GM19438 (cell line): ENCODE data around the gene ASAP2.
"Not testable (repeated sequence)": the region's sequence is repeated elsewhere in the genome, so short reads cannot be mapped to it uniquely, and the experiment has no call there.

Experiments
- ATAC-seq: cut with Tn5 transposase; IDR thresholded peaks from one replicate; pipeline ENCODE4 v1.9.1; 2021; ENCODE audit warnings: low read depth; ENCODE audit not compliant: unreplicated experiment

ASAP2 gene

DNA sequence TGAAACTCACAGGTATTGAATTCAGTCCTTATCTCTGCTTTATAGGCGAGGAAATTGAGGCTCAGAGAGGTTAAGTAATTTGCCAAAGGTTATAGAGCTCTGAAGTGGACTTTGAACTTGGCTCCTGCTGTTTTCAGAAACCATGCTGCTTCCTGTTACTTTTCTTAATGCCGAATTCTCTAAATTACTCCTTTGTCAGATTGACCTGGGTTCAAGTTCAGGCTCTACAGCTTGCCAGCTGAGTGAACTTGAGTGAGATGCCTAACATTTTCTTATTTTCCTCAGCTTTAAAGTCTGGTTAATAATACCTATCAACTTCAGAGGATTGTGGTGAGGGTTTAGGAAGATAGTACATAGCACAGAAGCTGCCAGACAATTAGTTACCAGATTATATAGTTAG is 3.4 kb downstream of the ASAP2 start:
- no peak for ATAC-seq

DNA sequence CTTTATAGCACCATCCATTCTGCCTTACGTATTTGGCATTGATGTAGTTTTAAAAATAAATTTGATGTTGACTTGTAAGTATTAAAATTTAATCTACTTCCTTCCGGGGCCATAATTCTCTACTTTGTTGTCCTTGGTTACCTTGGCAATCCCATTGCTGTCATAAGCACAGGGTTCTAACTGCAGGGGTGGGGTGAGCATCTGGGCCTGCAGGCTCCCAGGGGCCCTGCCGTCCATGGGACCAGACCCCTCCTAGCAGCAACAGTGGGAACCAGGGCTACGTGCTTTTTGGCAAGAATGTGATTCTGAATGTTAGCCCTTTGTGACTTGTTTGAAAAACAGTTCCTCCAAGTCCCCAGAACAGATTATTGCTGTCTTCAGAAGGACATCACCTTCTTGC is 4.9 kb downstream of the ASAP2 start:
- ATAC-seq = no peak

DNA sequence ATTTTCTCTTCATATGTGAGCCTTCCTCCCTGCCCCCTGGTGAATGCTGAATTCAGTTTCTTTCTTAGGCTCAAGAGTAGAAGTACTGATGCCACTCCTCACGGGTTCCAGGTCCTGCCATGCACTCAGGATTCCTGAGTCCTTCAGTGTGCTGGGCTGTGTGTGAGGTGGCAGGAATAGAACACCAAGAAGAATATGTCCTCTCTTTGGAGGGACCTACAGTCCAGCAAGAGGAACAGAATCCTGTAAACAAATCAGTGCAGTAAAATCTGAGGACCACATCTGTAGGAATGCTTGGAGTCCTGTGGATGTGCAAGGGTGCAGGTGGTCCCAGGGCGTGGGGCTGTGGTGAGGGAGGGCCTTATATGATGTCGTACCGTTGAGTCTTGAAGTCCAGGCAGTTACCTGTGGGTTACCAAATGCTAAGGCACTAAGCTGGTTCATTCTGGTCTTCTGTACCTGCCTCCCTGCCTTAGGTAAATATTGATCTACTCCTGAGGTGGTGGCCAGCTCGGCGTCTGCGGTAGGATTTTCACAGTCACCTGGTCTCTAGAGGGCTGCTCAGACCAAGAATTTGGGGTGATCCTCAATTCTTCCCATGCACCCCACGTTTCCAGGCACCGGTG is 5.5 kb downstream of the ASAP2 start:
- ATAC-seq = no peak

DNA sequence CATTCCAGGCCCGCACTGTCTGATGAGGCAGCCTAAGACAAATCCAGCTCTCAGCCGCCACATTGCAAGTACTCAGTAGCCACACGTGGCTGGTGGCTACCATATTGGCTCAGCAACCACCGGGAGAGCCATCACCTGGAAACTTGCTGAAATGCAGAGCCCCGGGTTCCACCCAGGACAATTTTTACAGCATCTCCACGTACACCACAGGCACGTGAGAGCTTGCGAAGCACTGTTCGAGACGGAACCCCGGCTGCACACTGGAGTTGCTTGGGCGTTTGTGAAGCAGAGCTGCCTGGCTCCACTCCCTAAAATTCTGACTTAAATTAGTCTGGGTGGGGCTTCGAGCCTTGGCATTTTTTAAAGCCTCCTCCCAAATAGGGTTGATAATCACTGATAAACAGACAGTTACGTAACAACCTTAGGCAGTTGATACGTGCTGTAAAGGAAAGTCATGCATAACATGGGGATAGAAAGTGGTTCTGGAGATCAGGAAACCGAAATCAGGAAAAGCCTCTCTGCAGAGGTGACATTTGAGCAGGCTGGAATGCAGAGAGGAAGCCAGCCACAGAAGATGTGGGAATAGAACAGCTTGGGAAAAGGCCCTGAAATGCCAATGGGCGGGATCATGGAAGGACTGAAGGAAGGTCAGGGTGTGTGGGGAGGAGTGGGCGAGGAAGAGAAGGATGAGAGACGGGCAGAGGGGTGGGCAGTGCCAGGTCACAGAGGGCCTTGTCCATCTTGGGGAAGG is 6.2 kb downstream of the ASAP2 start:
- ATAC-seq = no peak

DNA sequence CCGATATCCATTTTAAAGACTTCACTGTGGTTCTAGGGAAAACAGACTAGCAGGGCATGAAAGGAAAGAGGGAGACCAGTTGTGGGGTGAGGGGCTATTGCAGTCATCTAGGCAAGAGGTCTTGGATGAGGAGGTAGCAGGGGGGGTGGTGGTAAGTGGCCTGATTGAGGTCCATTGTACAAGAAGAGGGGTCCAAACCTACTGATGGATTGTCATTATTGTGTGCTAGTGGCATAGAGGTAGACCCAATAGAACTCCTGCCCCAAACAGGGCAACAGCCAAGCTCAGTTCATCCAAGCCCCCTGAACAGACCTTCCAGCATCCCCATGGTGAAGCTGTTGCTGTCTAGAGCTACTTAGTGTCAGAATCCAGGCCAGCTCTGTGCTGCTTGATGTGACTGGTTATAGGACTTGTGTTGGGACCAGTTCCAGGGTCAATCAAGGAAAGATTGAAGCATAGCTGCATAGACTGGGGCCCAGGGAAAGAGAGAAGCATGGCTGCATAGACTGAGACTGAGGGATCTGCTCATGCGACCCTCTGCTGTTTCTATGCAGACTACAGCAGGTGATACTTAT is 7.0 kb downstream of the ASAP2 start:
- no peak for ATAC-seq

DNA sequence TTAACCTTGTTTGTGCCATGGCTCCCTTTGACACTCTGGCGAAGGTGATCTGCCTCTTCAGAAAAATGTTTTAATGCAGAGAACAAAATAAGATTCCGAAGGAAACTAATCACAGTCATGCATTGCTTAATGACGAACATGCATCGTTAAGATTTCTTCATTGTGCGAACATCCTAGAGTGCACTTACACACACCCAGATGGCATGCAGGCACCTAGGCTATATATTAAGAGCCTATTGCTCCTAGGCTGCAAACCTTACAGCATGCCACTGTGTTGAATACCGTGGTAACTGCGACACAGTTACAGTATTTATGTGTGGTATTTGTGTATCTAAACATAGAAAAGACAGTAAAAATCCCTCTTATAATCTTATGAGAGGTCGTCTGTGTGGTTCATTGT is 8.3 kb downstream of the ASAP2 start:
- no peak for ATAC-seq

DNA sequence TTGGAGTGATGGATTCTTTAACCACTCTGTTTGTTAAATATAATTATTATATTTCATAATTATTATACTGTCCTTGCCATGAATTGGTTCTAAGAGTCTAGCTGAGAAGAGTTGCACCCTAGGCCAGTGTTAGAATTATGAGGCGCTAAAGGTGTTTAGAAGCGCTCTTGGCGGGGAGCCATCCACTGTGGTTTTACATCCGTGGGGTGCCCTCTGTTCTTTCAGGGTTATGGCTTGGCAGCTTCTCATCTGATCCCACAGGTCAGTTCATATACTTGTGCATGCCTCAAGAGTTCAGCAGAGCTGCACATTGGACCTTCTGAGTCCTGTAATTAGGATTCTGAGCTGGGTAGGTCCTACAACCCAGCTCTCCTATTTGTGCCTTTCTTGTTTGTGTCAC is 9.1 kb downstream of the ASAP2 start:
- ATAC-seq = no peak

DNA sequence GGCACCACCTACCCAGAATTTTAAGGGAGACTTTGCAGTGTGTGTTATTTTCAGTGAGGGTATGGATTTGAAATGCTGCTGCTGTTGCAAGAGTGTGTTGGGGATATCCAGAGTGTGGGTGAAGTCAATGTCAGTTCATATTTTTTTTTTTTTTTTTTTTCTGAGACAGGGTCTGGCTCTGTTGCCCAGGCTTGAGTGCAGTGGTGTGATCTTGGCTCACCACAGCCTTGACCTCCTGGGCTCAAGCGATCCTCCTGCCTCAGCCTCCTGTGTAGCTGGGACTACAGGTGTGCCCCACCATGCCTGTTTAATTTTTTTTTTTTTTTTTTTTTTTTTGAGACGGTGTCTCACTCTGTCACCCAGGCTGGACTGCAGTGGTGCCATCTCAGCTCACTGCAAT is 9.5 kb downstream of the ASAP2 start:
- ATAC-seq = not testable (repeated sequence)

DNA sequence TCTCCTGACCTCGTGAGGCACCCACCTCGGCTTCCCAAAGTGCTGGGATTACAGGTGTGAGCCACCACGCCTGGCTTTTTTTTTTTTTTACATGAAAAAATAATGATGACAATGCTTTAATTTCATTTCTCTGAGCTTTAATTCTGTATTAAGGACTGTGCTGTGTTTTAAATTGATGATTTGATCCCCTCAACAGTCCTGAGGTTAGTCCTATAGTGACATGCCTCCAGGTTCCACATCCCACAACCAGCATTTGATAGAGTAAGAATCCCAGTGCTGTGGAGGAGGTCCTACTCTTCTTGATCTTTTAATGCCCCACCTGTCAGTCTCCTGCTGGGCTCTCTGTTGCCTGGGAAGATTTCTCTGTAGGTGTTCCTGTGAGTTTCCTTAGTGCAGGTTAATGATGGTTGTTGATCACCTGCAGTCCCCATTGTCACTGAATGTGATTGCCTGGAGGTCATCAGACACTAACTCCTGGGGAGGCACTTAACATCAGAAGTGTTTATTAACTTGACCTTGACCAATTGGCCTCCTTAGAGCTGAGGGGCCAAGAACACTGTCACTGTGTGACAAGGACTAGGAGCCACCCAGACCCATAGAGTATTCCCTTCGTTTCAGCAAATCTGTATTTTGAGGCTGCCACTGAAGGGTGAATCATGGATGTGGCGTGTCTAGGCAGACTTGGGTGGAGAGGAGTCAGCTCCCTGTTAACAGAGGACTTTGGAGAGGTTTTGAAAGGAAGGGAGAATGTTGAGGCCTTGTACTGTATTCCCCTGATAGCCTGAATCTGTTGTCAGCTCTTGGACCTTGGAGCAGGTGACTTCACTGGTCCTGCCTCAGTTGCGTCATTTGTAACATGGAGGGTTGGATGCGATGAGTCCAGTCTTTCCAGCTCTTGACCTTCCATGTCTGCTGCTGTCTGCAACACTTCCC is 11.5 kb downstream of the ASAP2 start:
- ATAC-seq = no peak

DNA sequence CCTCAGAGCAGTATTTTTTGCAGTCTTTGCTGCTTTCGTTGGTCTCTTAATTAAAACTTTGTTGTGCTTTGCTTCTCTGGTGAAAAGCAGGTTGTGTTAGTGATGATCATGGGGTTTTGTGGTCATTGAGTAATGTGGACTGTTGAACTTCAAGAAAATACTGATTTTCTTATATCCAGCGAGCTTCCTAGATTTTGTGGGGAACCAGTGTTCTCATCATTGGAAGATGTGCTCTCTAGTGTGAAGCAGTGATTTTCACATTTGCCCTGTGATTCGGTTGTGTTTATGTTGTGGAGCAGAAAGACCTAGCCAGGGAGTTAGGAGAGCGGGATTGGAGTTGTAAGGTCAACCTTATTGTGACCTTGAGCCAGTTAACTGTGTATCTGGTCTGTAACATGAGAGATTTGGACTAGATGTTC is 12.4 kb downstream of the ASAP2 start:
- no peak for ATAC-seq

DNA sequence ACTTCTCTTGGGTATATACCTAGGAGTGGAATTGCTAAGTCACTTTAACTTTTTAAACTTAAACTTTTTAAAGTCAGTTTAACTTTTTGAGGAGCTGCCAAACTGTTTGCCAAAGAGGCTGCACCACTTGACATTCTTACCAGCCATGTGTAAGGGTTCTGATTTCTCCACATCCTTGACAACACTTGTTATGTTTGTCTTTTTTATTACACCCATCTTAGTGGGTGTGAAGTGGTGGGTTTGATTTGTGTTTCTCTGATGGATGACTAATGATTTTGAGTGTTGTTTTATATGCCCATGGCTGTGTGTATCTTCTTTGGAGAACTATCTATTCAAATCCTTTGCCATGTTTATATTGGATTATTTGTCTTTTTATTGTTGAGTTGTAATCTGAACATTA is 13.6 kb downstream of the ASAP2 start:
- ATAC-seq = no peak

DNA sequence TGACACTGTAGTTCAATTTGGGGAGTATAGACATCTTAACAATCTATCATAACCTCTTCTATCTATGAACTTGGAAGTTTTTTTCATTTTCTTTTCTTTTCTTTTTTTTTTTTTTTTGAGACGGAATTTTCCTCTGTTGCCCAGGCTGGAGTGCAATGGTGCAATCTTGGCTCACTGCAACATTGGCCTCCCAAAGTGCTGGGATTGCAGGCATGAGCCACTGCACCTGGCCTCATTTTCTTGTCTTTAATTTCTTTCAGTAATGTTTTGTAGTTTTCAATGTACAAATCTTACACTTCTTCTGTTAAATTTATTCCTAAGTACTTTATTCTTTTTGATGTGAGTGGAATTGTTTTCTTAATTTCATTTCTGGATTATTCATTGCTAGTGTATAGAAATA is 14.6 kb downstream of the ASAP2 start:
- ATAC-seq = no peak

DNA sequence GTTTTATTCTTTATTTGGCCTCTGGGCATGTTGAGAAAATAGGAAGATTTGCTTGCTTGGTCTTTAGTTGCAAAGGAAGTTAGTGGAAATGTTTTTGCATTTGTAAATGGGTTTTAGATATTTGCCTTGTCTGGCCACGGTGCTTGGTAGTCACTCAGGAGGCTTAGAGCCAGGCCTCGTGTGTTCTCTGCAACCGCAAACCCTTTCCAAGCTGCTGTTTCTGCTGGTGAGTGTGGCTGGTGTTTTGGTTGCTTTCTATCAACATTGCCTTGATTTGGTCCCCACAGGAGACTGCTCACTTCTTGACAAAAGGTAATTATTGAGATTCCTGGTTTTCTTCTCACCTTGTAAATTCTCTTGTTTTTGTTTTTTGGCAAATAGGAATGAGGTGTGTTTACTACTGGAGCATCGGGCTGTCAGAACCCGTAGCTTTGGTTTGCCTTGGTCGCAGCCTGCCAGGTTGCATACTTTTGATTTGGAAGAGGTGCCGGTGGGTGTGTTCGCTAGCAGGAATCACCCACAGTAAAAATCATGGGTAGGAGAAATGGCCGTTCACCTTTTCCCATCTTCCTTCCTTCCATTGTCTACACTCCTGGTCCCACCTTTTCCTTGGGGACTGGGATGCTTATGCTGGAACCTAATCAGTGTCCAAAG is 15.8 kb downstream of the ASAP2 start:
- no peak for ATAC-seq

DNA sequence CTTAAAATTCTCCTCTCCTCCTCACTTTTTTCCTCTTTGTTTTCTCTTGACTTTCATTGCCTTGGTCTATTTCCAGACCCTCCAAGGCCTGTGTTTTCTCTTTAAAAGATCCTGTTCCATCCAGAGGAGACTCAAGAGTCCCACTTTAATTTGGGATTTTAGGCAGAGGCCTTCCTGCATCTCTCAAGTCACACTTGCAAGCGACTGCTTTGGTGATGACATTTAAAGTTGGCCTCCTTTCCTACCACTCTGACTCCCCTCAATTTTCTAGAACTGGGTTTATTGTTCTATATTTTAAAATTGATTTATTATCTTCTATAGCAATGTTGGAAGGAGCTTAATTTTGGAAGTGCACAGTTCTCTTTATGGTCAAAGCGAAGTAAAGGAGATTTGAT is 16.3 kb downstream of the ASAP2 start:
- no peak for ATAC-seq

DNA sequence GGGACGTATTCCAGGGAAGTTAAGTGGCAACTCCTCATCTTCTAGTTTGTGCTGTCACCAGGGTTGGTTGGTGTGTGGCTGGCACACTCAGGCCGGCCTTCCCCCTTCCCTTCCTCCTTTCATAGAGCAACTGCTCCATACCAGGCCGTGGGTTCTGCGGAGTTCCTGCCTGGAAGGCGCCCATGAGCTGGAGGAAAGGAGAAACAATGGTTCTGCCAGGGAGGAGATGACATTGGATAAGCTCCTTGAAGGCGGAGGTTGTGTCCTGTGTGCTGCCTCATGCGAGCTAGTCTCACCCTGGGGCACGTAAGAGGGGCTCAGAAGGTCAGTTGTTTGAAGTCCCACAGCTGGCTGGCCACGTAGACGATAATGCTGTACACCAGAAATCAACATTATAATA is 19.2 kb downstream of the ASAP2 start:
- ATAC-seq = no peak

DNA sequence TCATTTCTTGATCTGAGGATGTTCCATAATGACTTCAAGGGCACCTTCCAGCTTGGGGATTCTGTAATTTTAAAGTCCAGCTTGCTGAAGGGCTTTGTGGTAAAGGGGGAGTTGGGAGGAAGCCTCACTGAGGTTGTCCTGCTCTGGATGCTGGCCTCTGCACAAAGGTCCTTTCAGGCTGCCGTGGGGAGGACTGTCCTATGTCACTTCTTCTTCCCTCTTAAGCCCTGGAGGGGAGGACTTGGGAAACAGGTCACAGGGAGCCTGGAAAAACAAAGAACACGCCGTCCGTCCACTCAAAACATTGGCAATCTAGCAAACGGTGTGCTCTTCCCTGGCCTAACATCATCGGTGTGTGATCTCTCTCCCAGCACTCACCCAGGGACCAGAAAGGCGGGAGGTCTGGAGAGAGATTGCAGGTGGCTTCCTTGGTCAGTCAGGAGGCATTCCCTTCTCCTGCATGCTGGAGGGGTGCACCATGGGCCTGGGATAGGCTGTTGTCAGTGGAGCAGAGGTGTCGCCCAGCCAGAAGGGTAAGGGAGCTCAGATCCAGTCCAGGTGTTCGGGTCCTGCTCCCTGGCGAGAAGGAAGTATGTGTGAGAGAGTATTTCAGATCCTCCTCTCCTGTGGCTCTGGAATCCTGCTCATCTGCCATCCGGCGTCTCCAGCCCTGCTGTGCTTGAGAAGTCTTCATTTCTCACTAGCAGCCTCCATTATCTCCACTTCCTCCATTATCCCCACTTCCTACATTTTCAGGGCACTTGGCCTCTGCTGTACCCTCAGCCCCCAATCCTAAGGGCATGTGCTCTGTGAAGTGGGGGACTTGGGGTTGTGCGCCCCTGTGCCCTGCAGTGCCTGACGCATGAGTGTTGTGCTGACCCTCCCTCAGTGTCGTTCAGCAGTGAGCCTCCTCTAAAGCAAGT is 20.1 kb downstream of the ASAP2 start:
- no peak for ATAC-seq

DNA sequence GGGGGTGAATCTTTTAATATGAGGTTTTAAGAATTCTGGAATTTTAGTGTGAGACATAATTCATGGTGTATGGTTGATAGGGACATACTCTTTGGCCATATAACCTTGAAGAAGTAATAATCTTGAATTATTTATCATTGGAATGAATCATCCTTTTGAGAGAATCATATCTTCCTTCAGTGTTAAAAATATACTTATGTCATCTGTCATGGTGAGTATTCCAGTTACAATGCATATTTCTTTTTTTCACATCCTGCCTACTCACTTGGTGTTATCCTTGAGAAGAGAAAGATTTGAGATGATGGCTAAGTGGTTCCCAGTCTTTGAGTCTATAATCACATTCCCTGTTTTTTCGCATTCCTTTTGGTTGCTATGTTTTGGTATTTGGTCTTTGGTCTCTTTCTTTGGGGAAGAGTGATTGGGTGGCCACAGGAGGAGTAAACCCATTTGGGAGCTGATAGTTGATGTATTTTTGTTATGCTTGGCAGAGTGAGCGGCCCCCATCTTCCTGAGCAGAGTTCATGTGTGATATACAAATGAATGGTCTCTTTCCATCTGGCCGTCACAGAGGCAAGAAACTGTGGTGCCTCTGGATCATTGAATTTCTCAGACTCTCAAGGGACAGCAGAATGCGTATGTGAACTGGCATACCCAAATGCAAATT is 21.6 kb downstream of the ASAP2 start:
- ATAC-seq = no peak

DNA sequence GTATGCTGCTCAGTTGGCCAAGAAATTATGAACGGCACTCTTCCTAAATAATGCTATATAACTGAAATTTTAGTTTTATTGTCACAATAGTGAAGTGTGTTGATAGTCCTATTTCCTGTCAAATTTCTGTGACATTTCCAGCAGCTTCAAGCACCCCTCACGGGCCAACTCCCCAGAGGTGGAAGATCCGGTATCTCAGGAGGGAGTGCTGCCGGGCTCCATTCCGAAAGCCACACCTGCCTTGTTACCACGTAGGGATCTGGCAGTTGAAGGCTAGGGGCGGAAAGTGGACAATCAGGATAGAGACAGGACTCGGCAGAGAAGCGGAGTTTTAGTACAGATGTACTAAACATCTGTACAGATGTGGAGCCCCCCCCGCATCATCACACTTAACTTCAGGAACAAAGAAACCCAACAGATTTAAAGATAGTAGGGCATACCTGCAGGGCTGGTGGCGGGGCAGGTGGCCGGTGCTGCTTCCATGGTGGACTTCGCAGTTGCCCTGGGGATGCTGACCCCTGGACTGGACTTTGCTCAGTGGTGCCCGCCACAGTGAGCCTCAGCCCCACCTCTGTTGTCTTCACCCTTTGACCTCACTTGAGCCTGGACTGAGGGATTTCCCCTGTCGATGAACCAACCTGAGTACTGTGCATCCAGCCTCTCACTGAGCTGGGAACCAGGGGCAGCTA is 22.3 kb downstream of the ASAP2 start:
- no peak for ATAC-seq

DNA sequence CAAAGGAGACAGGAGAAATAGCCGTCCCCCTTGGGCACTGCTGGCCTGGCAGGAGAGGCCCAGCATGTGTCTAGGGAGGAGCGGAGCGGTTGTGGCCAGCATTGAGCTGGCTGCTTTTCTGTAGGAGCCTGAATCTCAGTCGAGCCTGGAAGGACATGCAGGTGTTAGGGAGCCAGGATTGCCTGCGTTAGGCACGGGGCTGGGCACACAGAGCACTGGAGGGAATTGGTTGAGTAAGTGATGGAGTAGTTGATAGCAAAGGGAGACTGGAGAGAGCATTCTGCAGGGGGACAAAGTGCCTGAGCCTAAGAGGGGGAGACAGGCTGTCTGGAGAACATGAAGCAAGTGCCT is 22.8 kb downstream of the ASAP2 start:
- no peak for ATAC-seq
